GM19452 (cell line): ENCODE data around the gene RAD54L.
A peak's percentile ranks its signal among the peaks of the same experiment; 100 is the strongest.
"Not testable (repeated sequence)": the region's sequence is repeated elsewhere in the genome, so short reads cannot be mapped to it uniquely, and the experiment has no call there.

Experiments
- ATAC-seq: cut with Tn5 transposase; IDR thresholded peaks from one replicate; pipeline ENCODE4 v1.9.1; 2021; ENCODE audit not compliant: unreplicated experiment

The RAD54L gene

GRCh38 chr1:46238865-46239264, 8.7 kb upstream of the RAD54L start:
- ATAC-seq = not testable (repeated sequence)

GRCh38 chr1:46241733-46242132, 5.8 kb upstream of the RAD54L start:
- ATAC-seq = not testable (repeated sequence)

GRCh38 chr1:46242918-46243317, 4.6 kb upstream of the RAD54L start:
- ATAC-seq = no peak

GRCh38 chr1:46243831-46244230, 3.7 kb upstream of the RAD54L start:
- not testable (repeated sequence) for ATAC-seq

- no peak for ATAC-seq
Observed at GRCh38 chr1:46244656-46245371, 2.7 kb upstream of the RAD54L start.

GRCh38 chr1:46246136-46246535, 1.4 kb upstream of the RAD54L start:
- ATAC-seq = not testable (repeated sequence)

- peak; percentile 52 for ATAC-seq
Observed at GRCh38 chr1:46246548-46247435, 771 bp upstream of the RAD54L start.

GRCh38 chr1:46248122-46248920, 758 bp downstream of the RAD54L start:
- ATAC-seq = no peak

- no peak for ATAC-seq
Observed at GRCh38 chr1:46254668-46255067, 7.1 kb downstream of the RAD54L start.

GRCh38 chr1:46256523-46256922, 9.0 kb downstream of the RAD54L start:
- ATAC-seq = no peak

GRCh38 chr1:46262508-46262907, 14.9 kb downstream of the RAD54L start:
- ATAC-seq = no peak

- ATAC-seq = no peak
Observed at GRCh38 chr1:46263146-46263545, 15.6 kb downstream of the RAD54L start.

- ATAC-seq = no peak
Observed at GRCh38 chr1:46268578-46268977, 21.0 kb downstream of the RAD54L start.

- ATAC-seq = no peak
Observed at GRCh38 chr1:46274225-46275029, 26.9 kb downstream of the RAD54L start.

GRCh38 chr1:46275030-46275337, 27.4 kb downstream of the RAD54L start:
- ATAC-seq = no peak

- no peak for ATAC-seq
Observed at GRCh38 chr1:46277658-46278373, 30.3 kb downstream of the RAD54L start.

- ATAC-seq = no peak
Observed at GRCh38 chr1:46278807-46279206, 31.2 kb downstream of the RAD54L start.

GRCh38 chr1:46280092-46280491, 32.5 kb downstream of the RAD54L start:
- no peak for ATAC-seq

GRCh38 chr1:46281021-46281420, 33.5 kb downstream of the RAD54L start:
- ATAC-seq = no peak

- no peak for ATAC-seq
Observed at GRCh38 chr1:46284058-46284457, 36.5 kb downstream of the RAD54L start.
